CD8-positive, alpha-beta memory T cell (primary cell): Measurements from ENCODE around the gene SPRN. TPM values are rescaled to one million over a fixed set of nuclear protein-coding genes. Genes with fewer than 3 reads are reported as not detected.

Source experiments
- CTCF ChIA-PET: fragments of 350-600 bp; sonication (Branson Sonifier 250); formaldehyde crosslinking; loops from one replicate; lab custom pipeline; 2021; ENCODE audit warnings: antibody characterized with exemption; lab: Charles Lee
- POLR2A ChIA-PET: fragments of 350-600 bp; sonication (Branson Sonifier 250); formaldehyde crosslinking; loops from one replicate; lab custom pipeline; 2021; ENCODE audit warnings: antibody characterized with exemption; lab: Charles Lee
- DNase-seq, 5 donors: peaks; one replicate each; pipeline versions ENCODE4 v3.0.0 to v3.0.0-alpha.2; 2020 to 2022; ENCODE audit warnings: mixed read lengths in 1 of 5
- H3K27ac ChIP-seq: one replicate; pipeline ENCODE4 v1.7.0; 2013; ENCODE audit warnings: low read depth, mild to moderate bottlenecking, low read length, moderate library complexity
- H3K27me3 ChIP-seq: 2 replicates; pipeline ENCODE4 v1.7.0; 2013; ENCODE audit warnings: low read length, mild to moderate bottlenecking; ENCODE audit not compliant: insufficient read depth, poor library complexity, severe bottlenecking
- H3K36me3 ChIP-seq: 2 replicates; pipeline ENCODE4 v1.7.0; 2013; ENCODE audit warnings: mild to moderate bottlenecking, low read length, moderate library complexity; ENCODE audit not compliant: insufficient read depth
- H3K4me1 ChIP-seq: 2 replicates; pipeline ENCODE4 v1.7.0; 2013; ENCODE audit warnings: mild to moderate bottlenecking, low read length, moderate library complexity; ENCODE audit not compliant: insufficient read depth
- H3K4me3 ChIP-seq: 2 replicates; pipeline ENCODE4 v1.7.0; 2013; ENCODE audit warnings: mild to moderate bottlenecking, low read length
- H3K9me3 ChIP-seq: 2 replicates; pipeline ENCODE4 v1.7.0; 2013; ENCODE audit warnings: mild to moderate bottlenecking, low read length
- H3K27ac Mint-ChIP-seq, 8 donors: one replicate each; pipeline ENCODE4 v1.8.0; 2020 to 2021; ENCODE audit warnings: mixed read lengths in 8 of 8, mild to moderate bottlenecking in 6 of 8, inconsistent platforms in 3 of 8, moderate library complexity in 3 of 8
- H3K27me3 Mint-ChIP-seq, 2 donors: one replicate each; pipeline ENCODE4 v1.8.0; 2020 to 2021; ENCODE audit warnings: mixed read lengths in 2 of 2, mild to moderate bottlenecking in 1 of 2, moderate library complexity in 1 of 2
- H3K36me3 Mint-ChIP-seq, 3 donors: one replicate each; pipeline ENCODE4 v1.8.0; 2020 to 2021; ENCODE audit warnings: mixed read lengths in 3 of 3, inconsistent platforms in 1 of 3, mild to moderate bottlenecking in 1 of 3
- H3K4me1 Mint-ChIP-seq, 3 donors: one replicate each; pipeline ENCODE4 v1.8.0; 2020 to 2021; ENCODE audit warnings: mixed read lengths in 3 of 3, inconsistent platforms in 1 of 3, mild to moderate bottlenecking in 1 of 3
- H3K4me3 Mint-ChIP-seq, 7 donors: one replicate each; pipeline ENCODE4 v1.8.0; 2020 to 2021; ENCODE audit warnings: mixed read lengths in 7 of 7, mild to moderate bottlenecking in 6 of 7, moderate library complexity in 4 of 7, inconsistent platforms in 2 of 7
- H3K9me3 Mint-ChIP-seq, 5 donors: one replicate each; pipeline ENCODE4 v1.8.0; 2020 to 2022; ENCODE audit warnings: mixed read lengths in 5 of 5, mild to moderate bottlenecking in 3 of 5, moderate library complexity in 2 of 5, inconsistent platforms in 1 of 5
- polyA plus RNA-seq: library from polyadenylated mRNA; unstranded; fragments of 300-500 nt; fragmentation: Illumina TruSeq; gene quantifications from one replicate; pipeline ENCODE4 v1.2.3, GENCODE V29; 2021
- total RNA-seq, 2 experiments: library from RNA; stranded (reverse); gene quantifications; one replicate each; pipeline ENCODE4 v1.2.3, GENCODE V29; 2021

SPRN gene
- total and polyA plus RNA-seq, 3 experiments from 2014 or later = 0.43 TPM; not detected in 2

GRCh38 chr10:133375357-133376115, 48.9 kb downstream of the SPRN start:
- H3K4me1 ChIP-seq = peaks cover 11% of the 10 kb centered on the region
- no peaks in the 10 kb centered on the region for H3K36me3 ChIP-seq
- Mint-ChIP-seq H3K36me3 (peaks cover 0 to 5% (median under 1%) of the 10 kb centered on the region in 3 donors), H3K27ac (no peak overlapping the region), H3K4me3 (peak overlapping the region in 5 of 7 donors; percentile 27 to 88 (median 77)), H3K27me3 (peaks cover 0 to 1% of the 10 kb centered on the region in 2 donors), H3K4me1 (peaks cover 5 to 31% (median 9%) of the 10 kb centered on the region in 3 donors), H3K9me3 (no peaks in the 10 kb centered on the region)
- DNase-seq = no peak
- ChIA-PET CTCF (no interaction called here), POLR2A (no interaction called here)
- H3K9me3 ChIP-seq = no peaks in the 10 kb centered on the region
- H3K27me3 ChIP-seq = no peaks in the 10 kb centered on the region
- H3K4me3 ChIP-seq = no peak overlapping the region
- no peak overlapping the region for H3K27ac ChIP-seq

- H3K36me3 ChIP-seq = peaks cover 7% of the 10 kb centered on the region
- peaks cover 11% of the 10 kb centered on the region for H3K4me1 ChIP-seq
- no peaks in the 10 kb centered on the region for H3K9me3 ChIP-seq
- H3K4me3 Mint-ChIP-seq = peak within 1 kb of the TSS; percentile 71 to 90 (median 84)
- CTCF ChIA-PET = no interaction called here
- H3K27ac ChIP-seq = peak within 1 kb of the TSS; percentile 24
- H3K27ac Mint-ChIP-seq = peak within 1 kb of the TSS in 6 of 8 donors; percentile 26 to 86 (median 54)
- POLR2A ChIA-PET = interaction anchor here (0.6 to 1.0 kb wide), 2 partner anchors 17 to 56 kb away, joined by 5 to 8 read pairs; no protein-coding TSS in a partner anchor
- H3K27me3 Mint-ChIP-seq = peaks cover 0 to 1% of the 10 kb centered on the region in 2 donors
- H3K4me1 Mint-ChIP-seq = peaks cover 5 to 23% (median 8%) of the 10 kb centered on the region in 3 donors
- DNase-seq = peak; percentile 88 to 95 (median 92)
- no peaks in the 10 kb centered on the region for H3K27me3 ChIP-seq
- peaks cover 0 to 26% (median 1%) of the 10 kb centered on the region in 3 donors for H3K36me3 Mint-ChIP-seq
- peak within 1 kb of the TSS; percentile 22 for H3K4me3 ChIP-seq
- no peaks in the 10 kb centered on the region for H3K9me3 Mint-ChIP-seq
Observed at GRCh38 chr10:133373174-133374090, 51.0 kb downstream of the SPRN start, which contains the start of gene ECHS1. Gene ECHS1 (minus strand): TSS chr10:133373354. CDS start chr10:133373333, 21 bp downstream.

- Histone ChIP-seq H3K36me3 (peaks cover 10% of the 10 kb centered on the region), H3K27me3 (no peaks in the 10 kb centered on the region), H3K4me3 (no peak overlapping the region), H3K27ac (no peak overlapping the region), H3K9me3 (no peaks in the 10 kb centered on the region), H3K4me1 (peaks cover 5% of the 10 kb centered on the region)
- H3K4me3 Mint-ChIP-seq = peak overlapping the region in 6 of 7 donors; percentile 57 to 84 (median 78)
- POLR2A ChIA-PET = no interaction called here
- no peak for DNase-seq
- H3K27ac Mint-ChIP-seq = no peak overlapping the region
- H3K36me3 Mint-ChIP-seq = peaks cover 0 to 32% (median 6%) of the 10 kb centered on the region in 3 donors
- peaks cover 0 to 1% of the 10 kb centered on the region in 2 donors for H3K27me3 Mint-ChIP-seq
- H3K9me3 Mint-ChIP-seq = no peaks in the 10 kb centered on the region
- H3K4me1 Mint-ChIP-seq = peaks cover 5 to 19% (median 8%) of the 10 kb centered on the region in 3 donors
- CTCF ChIA-PET = no interaction called here
Observed at GRCh38 chr10:133372507-133372906, 51.9 kb downstream of the SPRN start.

Other genes with a start within 250 kb of the SPRN start
- gene UTF1, start 194.4 kb downstream of the SPRN start, total RNA-seq = not detected
- gene UTF1, start 194.4 kb downstream of the SPRN start, polyA plus RNA-seq = not detected
- not detected for gene VENTX, start 186.8 kb downstream of the SPRN start, total RNA-seq
- not detected for gene VENTX, start 186.8 kb downstream of the SPRN start, polyA plus RNA-seq
- 10 to 100 TPM; 67.0 to 70.0 TPM for gene ADAM8, start 147.8 kb downstream of the SPRN start, total RNA-seq
- 74.9 TPM for gene ADAM8, start 147.8 kb downstream of the SPRN start, polyA plus RNA-seq
- gene TUBGCP2, start 115.8 kb downstream of the SPRN start, total RNA-seq = 10 to 100 TPM; 67.9 to 68.1 TPM
- 39.9 TPM for gene TUBGCP2, start 115.8 kb downstream of the SPRN start, polyA plus RNA-seq
- gene ZNF511, start 115.7 kb downstream of the SPRN start, total RNA-seq = 10 to 100 TPM; 82.2 to 83.2 TPM
- 90.8 TPM for gene ZNF511, start 115.7 kb downstream of the SPRN start, polyA plus RNA-seq
- 1 to 10 TPM in 1 of 2 experiments, under 1 TPM in 1; 0.92 to 1.3 TPM for gene CALY, start 87.7 kb downstream of the SPRN start, total RNA-seq
- 0.83 TPM for gene CALY, start 87.7 kb downstream of the SPRN start, polyA plus RNA-seq
- not detected for gene PRAP1, start 77.3 kb downstream of the SPRN start, total RNA-seq
- not detected for gene PRAP1, start 77.3 kb downstream of the SPRN start, polyA plus RNA-seq
- gene FUOM, start 66.6 kb downstream of the SPRN start, total RNA-seq = 10 to 100 TPM; 34.6 to 39.8 TPM
- gene FUOM, start 66.6 kb downstream of the SPRN start, polyA plus RNA-seq = 22.9 TPM
- gene ECHS1, start 51.3 kb downstream of the SPRN start, total RNA-seq = 10 to 100 TPM; 74.7 to 76.3 TPM
- gene ECHS1, start 51.3 kb downstream of the SPRN start, polyA plus RNA-seq = 103 TPM
- 1 to 10 TPM; 6.4 to 6.7 TPM for gene PAOX, start 45.4 kb downstream of the SPRN start, total RNA-seq
- gene PAOX, start 45.4 kb downstream of the SPRN start, polyA plus RNA-seq = 16.8 TPM
- gene MTG1, start 30.5 kb downstream of the SPRN start, total RNA-seq = 10 to 100 TPM; 53.9 to 54.6 TPM
- 38.5 TPM for gene MTG1, start 30.5 kb downstream of the SPRN start, polyA plus RNA-seq
- gene SCART1, start 29.3 kb upstream of the SPRN start, total RNA-seq = 1 to 10 TPM; 1.4 to 1.5 TPM
- gene SCART1, start 29.3 kb upstream of the SPRN start, polyA plus RNA-seq = 3.2 TPM
- gene CYP2E1, start 102.7 kb upstream of the SPRN start, total RNA-seq = under 1 TPM; 0.28 to 0.40 TPM
- 0.68 TPM for gene CYP2E1, start 102.7 kb upstream of the SPRN start, polyA plus RNA-seq
- gene SYCE1, start 141.0 kb upstream of the SPRN start, total RNA-seq = 1 to 10 TPM; 1.5 to 1.6 TPM
- 0.33 TPM for gene SYCE1, start 141.0 kb upstream of the SPRN start, polyA plus RNA-seq
- under 1 TPM in 1 of 2 experiments, not detected in 1; 0.20 TPM for gene FRG2B, start 202.2 kb upstream of the SPRN start, total RNA-seq
- not detected for gene FRG2B, start 202.2 kb upstream of the SPRN start, polyA plus RNA-seq